AG09309 (cell line): ENCODE data around the gene RASA2.
"Not testable (repeated sequence)": the region's sequence is repeated elsewhere in the genome, so short reads cannot be mapped to it uniquely, and the experiment has no call there.

Experiments
- DNase-seq: peaks from one replicate; pipeline ENCODE4 v3.0.0-alpha.2; 2010; ENCODE audit warnings: low read depth
- H3K4me3 ChIP-seq: 2 replicates; pipeline ENCODE4 v1.5.1; 2011; ENCODE audit warnings: mild to moderate bottlenecking, low read depth, low read length, moderate library complexity; ENCODE audit not compliant: control insufficient read depth
- TF ChIP-seq, protein P1 (sequence below): IDR thresholded peaks from 2 replicates; pipeline ENCODE4 v1.5.1; 2011; ENCODE audit warnings: mild to moderate bottlenecking, low read depth, low read length, inconsistent platforms; ENCODE audit not compliant: insufficient read depth, control insufficient read depth; ENCODE audit errors: missing control alignments

Gene RASA2

GRCh38 chr3:141528800-141529199, 42.0 kb downstream of the RASA2 start:
- no peak for DNase-seq
- TF ChIP-seq, protein P1, sequence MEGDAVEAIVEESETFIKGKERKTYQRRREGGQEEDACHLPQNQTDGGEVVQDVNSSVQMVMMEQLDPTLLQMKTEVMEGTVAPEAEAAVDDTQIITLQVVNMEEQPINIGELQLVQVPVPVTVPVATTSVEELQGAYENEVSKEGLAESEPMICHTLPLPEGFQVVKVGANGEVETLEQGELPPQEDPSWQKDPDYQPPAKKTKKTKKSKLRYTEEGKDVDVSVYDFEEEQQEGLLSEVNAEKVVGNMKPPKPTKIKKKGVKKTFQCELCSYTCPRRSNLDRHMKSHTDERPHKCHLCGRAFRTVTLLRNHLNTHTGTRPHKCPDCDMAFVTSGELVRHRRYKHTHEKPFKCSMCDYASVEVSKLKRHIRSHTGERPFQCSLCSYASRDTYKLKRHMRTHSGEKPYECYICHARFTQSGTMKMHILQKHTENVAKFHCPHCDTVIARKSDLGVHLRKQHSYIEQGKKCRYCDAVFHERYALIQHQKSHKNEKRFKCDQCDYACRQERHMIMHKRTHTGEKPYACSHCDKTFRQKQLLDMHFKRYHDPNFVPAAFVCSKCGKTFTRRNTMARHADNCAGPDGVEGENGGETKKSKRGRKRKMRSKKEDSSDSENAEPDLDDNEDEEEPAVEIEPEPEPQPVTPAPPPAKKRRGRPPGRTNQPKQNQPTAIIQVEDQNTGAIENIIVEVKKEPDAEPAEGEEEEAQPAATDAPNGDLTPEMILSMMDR, result no peak
- H3K4me3 ChIP-seq, result no peak overlapping the region

DNA sequence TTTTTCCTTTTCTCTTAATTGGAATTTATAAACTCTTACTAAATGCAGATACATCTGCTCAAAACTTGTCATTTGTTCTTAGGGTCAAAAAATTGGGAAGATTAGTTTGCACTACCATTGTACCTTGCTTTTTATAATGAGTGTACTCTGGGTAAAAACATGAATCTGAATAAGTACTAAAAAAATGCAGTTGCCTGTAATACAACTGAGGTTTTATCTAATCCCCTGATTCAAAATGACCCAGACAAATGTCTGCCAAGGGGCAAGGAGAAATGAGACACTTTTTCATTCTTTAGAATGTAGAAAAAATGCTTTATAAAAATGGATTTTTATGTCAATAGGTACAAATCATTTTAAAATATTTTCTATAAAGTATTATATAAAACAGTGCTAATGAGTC, 42.4 kb downstream of the RASA2 start:
- DNase-seq, result no peak
- TF ChIP-seq, protein P1, result no peak
- no peak overlapping the region for H3K4me3 ChIP-seq

DNA sequence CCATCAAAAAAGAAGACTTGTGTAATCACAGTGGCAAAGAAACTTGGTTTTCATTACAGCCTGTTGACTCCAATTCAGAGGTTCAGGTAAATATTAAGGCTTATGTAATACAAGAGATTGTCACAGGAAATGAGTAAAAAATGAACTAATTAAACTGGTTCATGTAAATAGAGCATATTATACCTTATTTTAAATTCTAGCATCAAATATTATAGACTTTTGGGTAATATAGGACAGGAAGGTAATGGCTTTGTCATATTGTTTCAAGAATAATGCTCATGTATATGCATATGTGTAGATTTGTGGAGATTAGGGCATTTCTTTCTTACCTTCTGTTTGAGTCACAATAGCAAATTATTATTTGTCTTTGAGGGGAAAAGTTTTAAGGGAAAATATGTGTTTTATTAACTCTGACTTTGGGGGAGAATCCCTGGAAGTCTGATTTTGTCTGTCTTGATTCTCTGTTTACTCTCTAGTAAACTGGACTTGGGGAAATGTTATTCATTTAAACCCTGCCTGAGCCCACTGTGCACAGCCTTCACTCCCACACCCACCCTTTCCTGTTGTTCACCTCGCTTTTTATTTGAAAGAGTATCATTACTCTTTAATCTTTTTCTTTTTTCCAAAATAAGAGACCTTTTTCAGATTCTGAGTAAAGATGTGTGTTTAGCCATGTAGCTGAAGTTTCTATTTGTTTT, 43.0 kb downstream of the RASA2 start:
- no peak for DNase-seq
- TF ChIP-seq, protein P1, result no peak
- H3K4me3 ChIP-seq, result no peak overlapping the region

GRCh38 chr3:141530415-141530768, 43.6 kb downstream of the RASA2 start:
- no peak overlapping the region for H3K4me3 ChIP-seq
- DNase-seq, result peak; percentile 61
- TF ChIP-seq, protein P1, result no peak

GRCh38 chr3:141532609-141533008, 45.8 kb downstream of the RASA2 start:
- TF ChIP-seq, protein P1, result no peak

GRCh38 chr3:141536017-141536416, 49.2 kb downstream of the RASA2 start:
- H3K4me3 ChIP-seq, DNase-seq: not testable (repeated sequence)

More at GRCh38 chr3:141532609-141533008, 45.8 kb downstream of the RASA2 start:
- DNase-seq, result no peak
- no peak overlapping the region for H3K4me3 ChIP-seq

GRCh38 chr3:141537856-141538255, 51.0 kb downstream of the RASA2 start:
- TF ChIP-seq, protein P1, result no peak
- no peak overlapping the region for H3K4me3 ChIP-seq
- DNase-seq, result no peak
